Measurements from ENCODE around the gene CLPSL2. TPM values are rescaled to one million over a fixed set of nuclear protein-coding genes. Genes with fewer than 3 reads are reported as not detected.

CLPSL2 gene
- total RNA-seq, 1 experiment from 2014 or later = not detected

Other genes with a start within 250 kb of the CLPSL2 start
- under 0.01 and 0.10 TPM in 2 replicates for gene FKBP5, start 87.7 kb upstream of the CLPSL2 start, total RNA-seq (2014; rRNA removed; shearing (Covaris generic))
- gene ARMC12, start 39.6 kb upstream of the CLPSL2 start, total RNA-seq (2014; rRNA removed; shearing (Covaris generic)) = not detected in 2 replicates
- gene CLPSL1, start 4.4 kb downstream of the CLPSL2 start, total RNA-seq (2014; rRNA removed; shearing (Covaris generic)) = not detected in 2 replicates
- not detected in 2 replicates for gene CLPS, start 20.7 kb downstream of the CLPSL2 start, total RNA-seq (2014; rRNA removed; shearing (Covaris generic))
- gene LHFPL5, start 28.8 kb downstream of the CLPSL2 start, total RNA-seq (2014; rRNA removed; shearing (Covaris generic)) = not detected in 2 replicates
- gene SRPK1, start 144.5 kb downstream of the CLPSL2 start, total RNA-seq (2014; rRNA removed; shearing (Covaris generic)) = 62.6 and 64.4 TPM in 2 replicates
- gene SLC26A8, start 248.0 kb downstream of the CLPSL2 start, total RNA-seq (2014; rRNA removed; shearing (Covaris generic)) = not detected in 2 replicates